Liver (tissue), 3 donors: ENCODE measurements around the gene GIT2.
"Not testable (repeated sequence)": the region's sequence is repeated elsewhere in the genome, so short reads cannot be mapped to it uniquely, and the experiment has no call there.

Experiments used
- FOXA1 ChIP-seq: IDR thresholded peaks from 2 replicates; pipeline ENCODE4 v1.6.1; 2016; ENCODE audit warnings: antibody characterized with exemption
- MAX ChIP-seq: IDR thresholded peaks from 2 replicates; pipeline ENCODE4 v1.6.1; 2016; ENCODE audit warnings: antibody characterized with exemption
- RAD21 ChIP-seq, 2 donors: IDR thresholded peaks; 2 replicates each; pipeline ENCODE4 v1.6.1; 2016; ENCODE audit warnings: antibody characterized with exemption in 2 of 2, mild to moderate bottlenecking in 2 of 2
- REST ChIP-seq: IDR thresholded peaks from 2 replicates; pipeline ENCODE4 v1.6.1; 2016; ENCODE audit warnings: antibody characterized with exemption, mild to moderate bottlenecking
- SP1 ChIP-seq: IDR thresholded peaks from 2 replicates; pipeline ENCODE4 v1.6.1; 2018; ENCODE audit warnings: antibody characterized with exemption, mild to moderate bottlenecking
- TAF1 ChIP-seq: conservative IDR thresholded peaks from 2 replicates; pipeline ENCODE4 v1.6.1; 2016; ENCODE audit warnings: antibody characterized with exemption, mild to moderate bottlenecking
- YY1 ChIP-seq: IDR thresholded peaks from 2 replicates; pipeline ENCODE4 v1.6.1; 2016; ENCODE audit warnings: antibody characterized with exemption, mild to moderate bottlenecking
- TF ChIP-seq, protein P1 (sequence below): fragments of 150-350 bp; IDR thresholded peaks from 2 replicates; pipeline ENCODE4 v1.5.1; 2017; ENCODE audit warnings: improper control_type of control experiment, low read depth, low read length; ENCODE audit not compliant: missing input control
- TF ChIP-seq, protein P2 (sequence below): IDR thresholded peaks from 2 replicates; pipeline ENCODE4 v1.6.1; 2016; ENCODE audit warnings: antibody characterized with exemption
- donor health status: healthy.
- donor health status: healthy.

GRCh38 chr12:110008681-110009398 is 12.7 kb upstream of the GIT2 start:
- TF ChIP-seq RAD21 (IDR thresholded peaks at IDR 0.05); TAF1; YY1; SP1; MAX; REST; FOXA1: not testable (repeated sequence)
- TF ChIP-seq, protein P1, sequence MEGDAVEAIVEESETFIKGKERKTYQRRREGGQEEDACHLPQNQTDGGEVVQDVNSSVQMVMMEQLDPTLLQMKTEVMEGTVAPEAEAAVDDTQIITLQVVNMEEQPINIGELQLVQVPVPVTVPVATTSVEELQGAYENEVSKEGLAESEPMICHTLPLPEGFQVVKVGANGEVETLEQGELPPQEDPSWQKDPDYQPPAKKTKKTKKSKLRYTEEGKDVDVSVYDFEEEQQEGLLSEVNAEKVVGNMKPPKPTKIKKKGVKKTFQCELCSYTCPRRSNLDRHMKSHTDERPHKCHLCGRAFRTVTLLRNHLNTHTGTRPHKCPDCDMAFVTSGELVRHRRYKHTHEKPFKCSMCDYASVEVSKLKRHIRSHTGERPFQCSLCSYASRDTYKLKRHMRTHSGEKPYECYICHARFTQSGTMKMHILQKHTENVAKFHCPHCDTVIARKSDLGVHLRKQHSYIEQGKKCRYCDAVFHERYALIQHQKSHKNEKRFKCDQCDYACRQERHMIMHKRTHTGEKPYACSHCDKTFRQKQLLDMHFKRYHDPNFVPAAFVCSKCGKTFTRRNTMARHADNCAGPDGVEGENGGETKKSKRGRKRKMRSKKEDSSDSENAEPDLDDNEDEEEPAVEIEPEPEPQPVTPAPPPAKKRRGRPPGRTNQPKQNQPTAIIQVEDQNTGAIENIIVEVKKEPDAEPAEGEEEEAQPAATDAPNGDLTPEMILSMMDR, result not testable (repeated sequence)
- TF ChIP-seq, protein P2, sequence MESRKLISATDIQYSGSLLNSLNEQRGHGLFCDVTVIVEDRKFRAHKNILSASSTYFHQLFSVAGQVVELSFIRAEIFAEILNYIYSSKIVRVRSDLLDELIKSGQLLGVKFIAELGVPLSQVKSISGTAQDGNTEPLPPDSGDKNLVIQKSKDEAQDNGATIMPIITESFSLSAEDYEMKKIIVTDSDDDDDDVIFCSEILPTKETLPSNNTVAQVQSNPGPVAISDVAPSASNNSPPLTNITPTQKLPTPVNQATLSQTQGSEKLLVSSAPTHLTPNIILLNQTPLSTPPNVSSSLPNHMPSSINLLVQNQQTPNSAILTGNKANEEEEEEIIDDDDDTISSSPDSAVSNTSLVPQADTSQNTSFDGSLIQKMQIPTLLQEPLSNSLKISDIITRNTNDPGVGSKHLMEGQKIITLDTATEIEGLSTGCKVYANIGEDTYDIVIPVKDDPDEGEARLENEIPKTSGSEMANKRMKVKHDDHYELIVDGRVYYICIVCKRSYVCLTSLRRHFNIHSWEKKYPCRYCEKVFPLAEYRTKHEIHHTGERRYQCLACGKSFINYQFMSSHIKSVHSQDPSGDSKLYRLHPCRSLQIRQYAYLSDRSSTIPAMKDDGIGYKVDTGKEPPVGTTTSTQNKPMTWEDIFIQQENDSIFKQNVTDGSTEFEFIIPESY, result not testable (repeated sequence)
